Fibroblast of the aortic adventitia (primary cell): ENCODE results near the gene ZFAND5. TPM values are rescaled to one million over a fixed set of nuclear protein-coding genes. Genes with fewer than 3 reads are reported as not detected.

ENCODE experiments used
- DNase-seq: peaks from one replicate; pipeline ENCODE4 v3.0.0-alpha.2; 2010; ENCODE audit warnings: low read depth
- H3K4me3 ChIP-seq: 2 replicates; pipeline ENCODE4 v1.5.1; 2011; ENCODE audit warnings: low read depth, mild to moderate bottlenecking, control low read depth, low read length, moderate library complexity
- CTCF ChIP-seq: IDR thresholded peaks from 2 replicates; pipeline ENCODE4 v1.5.1; 2011; ENCODE audit warnings: mild to moderate bottlenecking, low read length, control low read depth, inconsistent platforms; ENCODE audit not compliant: insufficient read depth
- total RNA-seq: library from RNA; depleted of rRNA; stranded (reverse); fragments of >200 nt; gene quantifications from 2 replicates; pipeline ENCODE4 v1.2.3, GENCODE V29; 2012; ENCODE audit warnings: low replicate concordance

Gene ZFAND5
- total RNA-seq, 1 donor, result 112 TPM

- DNase-seq, result peak; percentile 52
- no peak for TF ChIP-seq CTCF
- no peak overlapping the region for H3K4me3 ChIP-seq
Measured at GRCh38 chr9:72356041-72356582, 8.9 kb downstream of the ZFAND5 start.

- H3K4me3 ChIP-seq, result no peak overlapping the region
- TF ChIP-seq CTCF, result no peak
- peak; percentile 26 for DNase-seq
Measured at GRCh38 chr9:72355153-72355552, 9.9 kb downstream of the ZFAND5 start.

- H3K4me3 ChIP-seq, result no peak overlapping the region
- DNase-seq, result no peak
- TF ChIP-seq CTCF, result no peak
Measured at GRCh38 chr9:72354704-72355103, 10.3 kb downstream of the ZFAND5 start.

GRCh38 chr9:72353455-72354116 lies 11.4 kb downstream of the ZFAND5 start:
- no peak for TF ChIP-seq CTCF
- no peak for DNase-seq
- H3K4me3 ChIP-seq, result no peak overlapping the region

GRCh38 chr9:72352911-72353388 lies 12.1 kb downstream of the ZFAND5 start:
- H3K4me3 ChIP-seq, result no peak overlapping the region
- peak; percentile 30 for DNase-seq
- no peak for TF ChIP-seq CTCF

- DNase-seq, result peak; percentile 54
- TF ChIP-seq CTCF, result no peak
- H3K4me3 ChIP-seq, result no peak overlapping the region
Measured at GRCh38 chr9:72351538-72352453, 13.2 kb downstream of the ZFAND5 start.
